ENCODE data around the gene STXBP3. TPM values are rescaled to one million over a fixed set of nuclear protein-coding genes. Genes with fewer than 3 reads are reported as not detected.

STXBP3 gene
- total and polyA plus RNA-seq, 3 donors from 2014 or later, result 22.7 to 71.8 (median 59.6) TPM

DNA sequence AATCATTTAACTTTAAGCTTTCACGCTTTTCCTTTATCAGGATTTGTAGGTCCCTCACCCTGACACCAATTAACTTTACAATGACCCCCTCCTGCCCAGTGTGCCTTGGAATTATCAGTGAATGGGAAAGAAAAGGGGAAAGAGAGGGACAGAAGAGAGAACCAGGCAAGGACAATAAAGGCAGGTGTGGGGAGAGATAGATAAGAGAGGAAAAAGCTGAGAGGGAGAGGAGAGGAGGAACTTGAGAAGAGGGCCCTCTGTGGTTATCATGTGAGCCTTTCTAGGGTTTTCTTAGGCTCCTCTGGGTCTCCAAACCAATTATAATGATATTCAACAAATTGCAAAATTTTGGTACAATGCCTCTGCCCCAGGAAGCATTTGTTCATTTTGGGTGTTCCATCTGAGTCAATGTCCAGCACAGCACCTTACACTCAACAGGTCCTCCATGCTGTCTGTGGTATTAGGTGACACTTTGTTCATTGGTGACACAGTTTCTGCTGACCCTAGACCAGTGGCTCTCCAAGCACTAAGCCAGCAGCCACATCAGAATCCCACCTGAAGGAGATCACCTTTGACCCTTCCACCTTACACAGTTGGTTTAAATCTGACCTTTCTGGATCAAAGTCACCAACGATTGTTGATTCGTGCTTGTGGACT lies 96.2 kb downstream of the STXBP3 start:
- Histone ChIP-seq H3K4me1 (no peaks in the 10 kb centered on the region), H3K27me3 (no peaks in the 10 kb centered on the region), H3K27ac (no peak overlapping the region), H3K36me3 (ENCODE audit: low read depth, missing control alignments) (no peaks in the 10 kb centered on the region), H3K9me3 (no peaks in the 10 kb centered on the region), H3K4me3 (no peak overlapping the region)
- intact Hi-C loops (cut with DNase I; ENCODE audit: low total_unique reads), result no loop called here
- WGBS, 2 donors, result 84 to 88% methylated on average over 3 of the region's 3 CpGs
- no peak for DNase-seq
- TF ChIP-seq, protein P1, sequence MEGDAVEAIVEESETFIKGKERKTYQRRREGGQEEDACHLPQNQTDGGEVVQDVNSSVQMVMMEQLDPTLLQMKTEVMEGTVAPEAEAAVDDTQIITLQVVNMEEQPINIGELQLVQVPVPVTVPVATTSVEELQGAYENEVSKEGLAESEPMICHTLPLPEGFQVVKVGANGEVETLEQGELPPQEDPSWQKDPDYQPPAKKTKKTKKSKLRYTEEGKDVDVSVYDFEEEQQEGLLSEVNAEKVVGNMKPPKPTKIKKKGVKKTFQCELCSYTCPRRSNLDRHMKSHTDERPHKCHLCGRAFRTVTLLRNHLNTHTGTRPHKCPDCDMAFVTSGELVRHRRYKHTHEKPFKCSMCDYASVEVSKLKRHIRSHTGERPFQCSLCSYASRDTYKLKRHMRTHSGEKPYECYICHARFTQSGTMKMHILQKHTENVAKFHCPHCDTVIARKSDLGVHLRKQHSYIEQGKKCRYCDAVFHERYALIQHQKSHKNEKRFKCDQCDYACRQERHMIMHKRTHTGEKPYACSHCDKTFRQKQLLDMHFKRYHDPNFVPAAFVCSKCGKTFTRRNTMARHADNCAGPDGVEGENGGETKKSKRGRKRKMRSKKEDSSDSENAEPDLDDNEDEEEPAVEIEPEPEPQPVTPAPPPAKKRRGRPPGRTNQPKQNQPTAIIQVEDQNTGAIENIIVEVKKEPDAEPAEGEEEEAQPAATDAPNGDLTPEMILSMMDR (IDR thresholded peaks at IDR 0.05), result no peak
- TF ChIP-seq POLR2A (IDR thresholded peaks at IDR 0.05), result no peak

DNA sequence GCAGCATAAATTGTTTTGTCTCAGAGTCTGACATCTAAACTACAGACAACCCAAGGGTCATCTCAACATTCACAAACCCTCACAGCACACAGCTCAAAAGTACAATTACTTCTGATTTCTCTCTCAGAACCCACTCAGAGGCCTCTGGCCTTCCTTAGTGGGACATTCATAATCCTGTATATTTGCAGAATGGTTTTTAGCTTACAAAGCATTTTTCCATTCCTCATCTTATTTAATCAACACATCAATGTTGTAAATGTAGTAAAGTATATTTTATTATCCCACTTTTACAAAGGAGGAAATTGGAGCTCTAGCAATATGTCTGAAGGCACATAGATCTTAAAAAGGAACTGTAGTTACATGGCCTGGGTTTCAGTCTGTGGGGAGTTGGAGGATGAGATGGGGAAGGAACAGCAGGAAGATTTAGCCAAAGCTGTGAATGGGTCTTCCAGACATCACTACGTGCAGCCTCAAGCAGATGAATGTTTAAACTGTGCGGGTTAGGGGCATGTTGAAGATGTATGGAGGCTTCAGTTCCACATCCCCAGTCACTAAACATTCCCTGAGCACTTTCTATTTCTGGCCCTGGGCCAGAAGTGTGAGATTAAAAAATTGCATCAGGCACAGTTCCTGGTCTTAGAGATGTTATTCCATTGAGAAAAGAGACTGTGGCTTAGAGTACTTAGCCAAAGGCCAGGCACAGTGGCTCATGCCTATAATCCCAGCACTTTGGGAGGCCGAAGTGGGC lies 97.1 kb downstream of the STXBP3 start:
- no peaks in the 10 kb centered on the region for H3K4me1 ChIP-seq
- TF ChIP-seq, protein P1 (IDR thresholded peaks at IDR 0.05), result no peak
- TF ChIP-seq POLR2A (IDR thresholded peaks at IDR 0.05), result no peak
- no peaks in the 10 kb centered on the region for H3K27me3 ChIP-seq
- H3K27ac ChIP-seq, result no peak overlapping the region
- 84 to 88% methylated on average over 3 of the region's 3 CpGs for WGBS, 2 donors
- H3K9me3 ChIP-seq, result no peaks in the 10 kb centered on the region
- no peaks in the 10 kb centered on the region for H3K36me3 ChIP-seq (ENCODE audit: low read depth, missing control alignments)
- intact Hi-C loops (cut with DNase I; ENCODE audit: low total_unique reads), result no loop called here
- no peak overlapping the region for H3K4me3 ChIP-seq
- DNase-seq, result no peak

DNA sequence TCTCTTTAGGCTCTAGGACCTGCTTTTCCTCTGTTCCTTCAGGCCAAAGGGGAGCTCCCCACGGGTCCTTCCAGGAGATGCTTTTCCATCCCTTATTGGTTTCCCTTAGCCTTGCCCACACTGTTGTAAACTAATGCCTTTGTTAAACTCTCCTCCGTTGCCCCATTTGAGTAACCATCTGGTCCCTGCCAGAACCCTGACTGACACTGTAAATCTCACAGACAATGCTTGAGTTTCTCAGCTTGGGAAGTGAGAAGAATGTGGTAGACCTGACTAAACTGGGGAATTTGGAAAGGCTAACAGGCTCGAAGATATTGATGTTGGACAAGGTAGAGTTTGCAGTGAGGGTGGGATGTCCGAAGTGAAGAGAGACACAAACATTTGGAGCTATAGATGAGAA lies 99.0 kb downstream of the STXBP3 start:
- 77 to 78% methylated on average over 4 of the region's 4 CpGs for WGBS, 2 donors
- H3K4me1 ChIP-seq, result no peaks in the 10 kb centered on the region
- no peak overlapping the region for H3K4me3 ChIP-seq
- no peaks in the 10 kb centered on the region for H3K27me3 ChIP-seq
- no peak for TF ChIP-seq POLR2A (IDR thresholded peaks at IDR 0.05)
- TF ChIP-seq, protein P1 (IDR thresholded peaks at IDR 0.05), result no peak
- H3K36me3 ChIP-seq (ENCODE audit: low read depth, missing control alignments), result no peaks in the 10 kb centered on the region
- no peak overlapping the region for H3K27ac ChIP-seq
- no peak for DNase-seq
- intact Hi-C loops (cut with DNase I; ENCODE audit: low total_unique reads), result no loop called here
- no peaks in the 10 kb centered on the region for H3K9me3 ChIP-seq

DNA sequence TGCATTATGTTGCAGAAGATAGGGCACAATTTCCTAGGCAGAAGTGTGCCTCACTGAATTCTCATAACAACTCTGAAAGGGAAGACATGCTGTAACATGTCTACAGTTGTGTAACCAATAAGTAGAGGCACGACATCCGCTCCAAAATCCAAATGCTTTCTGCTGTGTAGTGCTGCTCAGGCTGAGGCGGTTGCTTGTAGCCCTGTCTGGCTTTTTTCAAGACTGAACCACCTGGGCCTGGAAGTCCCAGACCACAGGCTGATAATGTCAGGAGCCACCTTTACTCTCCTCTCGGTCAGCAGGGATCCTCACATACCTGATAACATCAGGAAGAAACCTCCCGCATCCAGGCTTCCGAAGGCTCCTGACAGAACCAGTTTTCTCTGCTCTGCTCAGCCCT lies 99.5 kb downstream of the STXBP3 start:
- H3K27ac ChIP-seq, result no peak overlapping the region
- no peak for DNase-seq
- H3K27me3 ChIP-seq, result no peaks in the 10 kb centered on the region
- intact Hi-C loops (cut with DNase I; ENCODE audit: low total_unique reads), result no loop called here
- TF ChIP-seq POLR2A (IDR thresholded peaks at IDR 0.05), result no peak
- TF ChIP-seq, protein P1 (IDR thresholded peaks at IDR 0.05), result no peak
- H3K4me3 ChIP-seq, result no peak overlapping the region
- H3K36me3 ChIP-seq (ENCODE audit: low read depth, missing control alignments), result no peaks in the 10 kb centered on the region
- H3K4me1 ChIP-seq, result no peaks in the 10 kb centered on the region
- WGBS, 2 donors, result 90 to 92% methylated on average over 6 of the region's 6 CpGs
- H3K9me3 ChIP-seq, result no peaks in the 10 kb centered on the region
